ENCODE measurements around the gene SCN3A.

Gene SCN3A

GRCh38 chr2:165155152-165155551, 48.7 kb downstream of the SCN3A start:
- peaks cover under 1% of the 10 kb centered on the region; the same call in 1 of the 2 replicates for H3K27me3 ChIP-seq (ENCODE audit: control insufficient read depth, low read length)
- TF ChIP-seq EZH2phosphoT487 (IDR thresholded peaks at IDR 0.05; ENCODE audit: borderline replicate concordance, low read length) (no peak), CTCF (IDR thresholded peaks at IDR 0.05; ENCODE audit: low read depth, low read length, poor library complexity, severe bottlenecking) (no peak)
- H3K4me3 ChIP-seq (ENCODE audit: low read length) = no peak overlapping the region
- no peak overlapping the region for H3K27ac ChIP-seq (ENCODE audit: low read depth, low read length)
- no peak overlapping the region for H3K4me2 ChIP-seq (ENCODE audit: low read length)
- H3K4me1 ChIP-seq (ENCODE audit: control insufficient read depth, low read length) = no peaks in the 10 kb centered on the region
- no peaks in the 10 kb centered on the region for H4K20me1 ChIP-seq (ENCODE audit: control insufficient read depth, insufficient read depth, low read depth, low read length)
- H3K36me3 ChIP-seq (ENCODE audit: control insufficient read depth, low read length) = no peaks in the 10 kb centered on the region
- H3K79me2 ChIP-seq (ENCODE audit: control insufficient read depth, low read length) = no peaks in the 10 kb centered on the region
- H3F3A ChIP-seq (ENCODE audit: control insufficient read depth, insufficient read depth) = no peaks in the 10 kb centered on the region
- H3K9me3 ChIP-seq (ENCODE audit: control insufficient read depth, insufficient read depth, low read length) = no peaks in the 10 kb centered on the region
- H3K9me2 ChIP-seq (replicated peaks; ENCODE audit: control insufficient read depth, low read length) = no peaks in the 10 kb centered on the region

DNA sequence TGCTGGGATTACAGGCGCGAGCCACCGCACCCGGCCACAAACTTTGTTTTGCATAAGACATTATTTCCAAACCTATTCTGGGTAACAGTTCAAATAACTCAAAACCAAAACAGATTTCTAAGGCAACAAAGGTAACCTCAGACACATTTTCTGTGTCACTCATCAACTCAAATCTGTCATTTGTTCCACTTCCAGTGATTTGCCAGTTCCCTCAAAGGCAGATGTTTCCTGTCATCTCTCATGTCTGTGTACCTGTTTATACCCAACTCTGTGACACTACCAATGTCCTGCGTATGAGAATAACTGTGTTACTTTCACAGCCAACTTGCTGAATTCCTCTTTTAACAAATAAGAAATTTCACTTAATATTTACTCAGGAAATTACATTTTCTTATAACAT, 54.4 kb downstream of the SCN3A start:
- no peak overlapping the region for H3K4me3 ChIP-seq (ENCODE audit: low read length)
- H3K27ac ChIP-seq (ENCODE audit: low read depth, low read length) = no peak overlapping the region
- H3K79me2 ChIP-seq (ENCODE audit: control insufficient read depth, low read length) = no peaks in the 10 kb centered on the region
- TF ChIP-seq CTCF (IDR thresholded peaks at IDR 0.05; ENCODE audit: low read depth, low read length, poor library complexity, severe bottlenecking) (no peak), EZH2phosphoT487 (IDR thresholded peaks at IDR 0.05; ENCODE audit: borderline replicate concordance, low read length) (no peak)
- H3K4me2 ChIP-seq (ENCODE audit: low read length) = no peak overlapping the region
- peaks cover 5% of the 10 kb centered on the region; the same call in 1 of the 2 replicates for H3K4me1 ChIP-seq (ENCODE audit: control insufficient read depth, low read length)
- H3K27me3 ChIP-seq (ENCODE audit: control insufficient read depth, low read length) = peaks cover 13% of the 10 kb centered on the region
- no peaks in the 10 kb centered on the region for H3K36me3 ChIP-seq (ENCODE audit: control insufficient read depth, low read length)
- H3K9me3 ChIP-seq (ENCODE audit: control insufficient read depth, insufficient read depth, low read length) = no peaks in the 10 kb centered on the region
- no peaks in the 10 kb centered on the region for H3K9me2 ChIP-seq (replicated peaks; ENCODE audit: control insufficient read depth, low read length)
- H4K20me1 ChIP-seq (ENCODE audit: control insufficient read depth, insufficient read depth, low read depth, low read length) = no peaks in the 10 kb centered on the region
- H3F3A ChIP-seq (ENCODE audit: control insufficient read depth, insufficient read depth) = no peaks in the 10 kb centered on the region

- Histone ChIP-seq H3K4me3 (ENCODE audit: low read length) (no peak overlapping the region), H3F3A (ENCODE audit: control insufficient read depth, insufficient read depth) (no peaks in the 10 kb centered on the region), H3K36me3 (ENCODE audit: control insufficient read depth, low read length) (no peaks in the 10 kb centered on the region), H3K4me2 (ENCODE audit: low read length) (no peak overlapping the region), H3K79me2 (ENCODE audit: control insufficient read depth, low read length) (no peaks in the 10 kb centered on the region), H3K9me2 (replicated peaks; ENCODE audit: control insufficient read depth, low read length) (no peaks in the 10 kb centered on the region), H4K20me1 (ENCODE audit: control insufficient read depth, insufficient read depth, low read depth, low read length) (no peaks in the 10 kb centered on the region), H3K27ac (ENCODE audit: low read depth, low read length) (no peak overlapping the region), H3K4me1 (ENCODE audit: control insufficient read depth, low read length) (peaks cover 5% of the 10 kb centered on the region; the same call in 1 of the 2 replicates), H3K9me3 (ENCODE audit: control insufficient read depth, insufficient read depth, low read length) (no peaks in the 10 kb centered on the region), H3K27me3 (ENCODE audit: control insufficient read depth, low read length) (peaks cover 13% of the 10 kb centered on the region)
- TF ChIP-seq CTCF (IDR thresholded peaks at IDR 0.05; ENCODE audit: low read depth, low read length, poor library complexity, severe bottlenecking) (no peak), EZH2phosphoT487 (IDR thresholded peaks at IDR 0.05; ENCODE audit: borderline replicate concordance, low read length) (no peak)
Measured at GRCh38 chr2:165147186-165148045, 56.4 kb downstream of the SCN3A start.

All from DOHH2 (cell line).